HG03064 (cell line): ENCODE data around the gene GPR26.

Experiments
- ATAC-seq: cut with Tn5 transposase; IDR thresholded peaks from one replicate; pipeline ENCODE4 v1.9.1; 2021; ENCODE audit warnings: low read depth; ENCODE audit not compliant: unreplicated experiment

GPR26 gene, protein sequence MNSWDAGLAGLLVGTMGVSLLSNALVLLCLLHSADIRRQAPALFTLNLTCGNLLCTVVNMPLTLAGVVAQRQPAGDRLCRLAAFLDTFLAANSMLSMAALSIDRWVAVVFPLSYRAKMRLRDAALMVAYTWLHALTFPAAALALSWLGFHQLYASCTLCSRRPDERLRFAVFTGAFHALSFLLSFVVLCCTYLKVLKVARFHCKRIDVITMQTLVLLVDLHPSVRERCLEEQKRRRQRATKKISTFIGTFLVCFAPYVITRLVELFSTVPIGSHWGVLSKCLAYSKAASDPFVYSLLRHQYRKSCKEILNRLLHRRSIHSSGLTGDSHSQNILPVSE

DNA sequence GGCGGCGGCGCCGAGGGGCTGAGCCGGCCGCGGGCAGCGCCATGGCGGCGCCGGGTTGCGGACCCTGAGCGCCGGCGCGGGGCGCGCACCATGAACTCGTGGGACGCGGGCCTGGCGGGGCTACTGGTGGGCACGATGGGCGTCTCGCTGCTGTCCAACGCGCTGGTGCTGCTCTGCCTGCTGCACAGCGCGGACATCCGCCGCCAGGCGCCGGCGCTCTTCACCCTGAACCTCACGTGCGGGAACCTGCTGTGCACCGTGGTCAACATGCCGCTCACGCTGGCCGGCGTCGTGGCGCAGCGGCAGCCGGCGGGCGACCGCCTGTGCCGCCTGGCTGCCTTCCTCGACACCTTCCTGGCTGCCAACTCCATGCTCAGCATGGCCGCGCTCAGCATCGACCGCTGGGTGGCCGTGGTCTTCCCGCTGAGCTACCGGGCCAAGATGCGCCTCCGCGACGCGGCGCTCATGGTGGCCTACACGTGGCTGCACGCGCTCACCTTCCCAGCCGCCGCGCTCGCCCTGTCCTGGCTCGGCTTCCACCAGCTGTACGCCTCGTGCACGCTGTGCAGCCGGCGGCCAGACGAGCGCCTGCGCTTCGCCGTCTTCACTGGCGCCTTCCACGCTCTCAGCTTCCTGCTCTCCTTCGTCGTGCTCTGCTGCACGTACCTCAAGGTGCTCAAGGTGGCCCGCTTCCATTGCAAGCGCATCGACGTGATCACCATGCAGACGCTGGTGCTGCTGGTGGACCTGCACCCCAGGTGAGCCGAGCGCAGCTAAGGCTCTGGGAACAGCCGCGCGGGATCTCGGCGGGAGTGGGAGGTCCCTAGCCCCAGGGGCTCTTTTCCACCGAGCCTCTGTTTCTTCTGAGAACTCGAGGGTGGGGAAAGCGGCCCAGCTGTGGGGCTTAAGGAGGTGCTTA lies at the start of gene GPR26:
Gene GPR26 (plus strand): TSS at position 38 of the 919 bp plus-strand sequence. CDS start 53 bp downstream, at position 91.
- ATAC-seq = no peak

DNA sequence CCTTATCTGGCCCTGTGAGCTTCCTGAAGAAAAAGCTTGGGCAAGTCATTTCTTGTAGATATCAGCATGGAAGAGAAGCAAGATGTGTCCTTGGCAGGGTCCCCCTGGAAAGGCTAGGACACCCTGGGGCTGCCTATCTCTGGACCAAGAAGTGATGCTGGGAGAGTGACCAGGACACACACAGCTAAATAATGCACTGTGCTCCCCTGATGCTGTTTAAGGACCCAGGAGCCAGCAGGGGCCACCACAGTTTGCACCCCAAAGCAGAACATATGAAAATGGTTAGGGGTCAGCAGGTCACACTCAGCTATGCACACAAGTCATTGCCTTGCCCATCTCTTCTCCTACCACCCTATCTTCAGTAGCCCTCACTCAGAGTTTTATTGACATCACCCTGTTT lies 47.9 kb upstream of the GPR26 start:
- ATAC-seq = no peak

DNA sequence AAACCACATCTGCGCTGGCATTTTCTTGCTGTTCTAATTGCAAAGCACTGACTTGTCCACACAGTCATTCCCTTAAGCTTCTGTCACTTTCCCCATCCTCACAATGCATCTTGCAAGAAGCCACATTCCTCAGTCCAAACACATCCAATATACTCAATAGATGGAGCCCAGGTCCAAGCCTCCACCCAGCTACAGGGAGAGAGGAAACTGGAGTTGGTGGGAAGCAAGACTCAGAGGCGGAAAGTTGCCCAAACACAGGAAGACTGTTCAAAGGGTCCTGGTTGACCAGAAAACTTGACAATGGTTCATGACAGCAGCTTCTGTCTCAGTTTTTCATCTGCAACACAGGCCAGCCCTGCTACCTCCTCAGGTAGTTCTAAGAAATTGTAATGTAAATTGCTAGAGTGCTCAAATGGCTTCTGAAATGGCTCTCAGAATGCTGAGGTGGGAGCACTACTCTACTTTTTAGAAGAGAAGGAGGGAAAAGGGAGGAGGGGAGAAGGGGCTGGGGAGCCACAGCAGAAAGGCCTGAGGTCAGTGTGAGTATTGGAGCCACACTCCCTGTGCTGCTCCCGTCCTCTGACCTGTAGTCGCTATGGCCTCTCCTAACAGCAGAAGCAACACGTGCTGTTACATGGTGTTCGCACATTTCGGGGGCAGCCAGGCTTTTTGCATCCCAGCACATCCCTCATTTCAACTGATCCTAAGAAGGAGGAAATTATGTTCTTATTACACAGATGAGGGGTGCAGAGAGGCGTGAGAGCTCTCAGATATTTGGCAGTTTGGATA lies 46.9 kb upstream of the GPR26 start:
- no peak for ATAC-seq

DNA sequence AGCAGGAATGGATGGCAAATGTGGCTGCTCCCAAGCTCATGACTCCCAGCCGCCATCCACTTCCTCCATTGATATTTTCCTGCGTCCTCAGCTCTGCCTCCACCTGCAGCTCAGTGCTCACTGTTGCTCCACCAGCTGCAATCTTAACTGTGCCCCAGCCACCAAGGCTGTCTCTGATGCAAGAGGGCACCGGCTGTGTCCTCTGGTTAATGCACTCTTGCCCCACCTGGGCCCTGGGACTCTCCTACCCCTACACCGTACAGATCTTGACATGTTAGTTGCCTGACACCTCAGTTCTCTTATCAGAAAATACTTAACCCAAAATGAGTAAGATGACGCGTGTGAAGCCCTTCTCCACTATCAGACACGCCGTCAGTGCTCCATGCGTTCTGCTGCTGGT lies 45.5 kb upstream of the GPR26 start:
- ATAC-seq = no peak

DNA sequence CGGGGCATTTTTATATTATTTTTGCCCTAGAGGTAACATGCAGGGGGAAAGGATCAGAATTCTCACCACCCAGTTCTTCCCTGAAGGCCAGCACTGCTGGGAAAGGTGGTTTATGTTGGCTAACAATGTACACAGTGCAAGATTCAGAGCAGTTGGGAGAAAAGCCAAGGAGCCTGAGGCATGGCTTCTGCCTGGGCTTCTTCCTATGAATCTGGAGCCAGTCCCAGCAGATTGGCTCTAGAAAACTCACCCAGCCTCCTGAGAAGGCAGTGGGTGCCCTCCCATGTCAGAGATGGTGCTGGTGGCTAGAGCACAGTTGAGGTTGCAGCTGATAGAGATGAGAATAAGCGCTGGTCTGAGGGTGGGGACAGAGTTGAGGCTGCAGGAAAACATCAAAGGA lies 44.7 kb upstream of the GPR26 start:
- no peak for ATAC-seq

DNA sequence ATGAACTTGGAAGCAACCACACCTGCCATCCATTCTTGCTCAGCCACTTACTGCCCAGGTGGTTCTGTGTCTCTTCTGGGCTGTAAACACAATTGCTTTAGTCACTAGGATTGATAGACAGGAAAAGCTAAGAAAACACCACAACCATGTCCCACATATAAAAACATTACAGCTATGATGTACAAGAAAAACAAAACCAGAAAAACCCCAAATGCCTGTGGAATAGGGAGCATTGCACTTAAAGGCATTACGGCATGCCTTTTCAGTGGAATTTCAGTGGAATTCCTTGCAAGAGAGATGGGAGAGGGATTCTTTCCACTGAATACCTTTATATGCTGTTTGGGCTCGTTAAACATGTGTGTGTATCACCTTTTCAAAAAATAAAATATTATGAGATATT lies 44.2 kb upstream of the GPR26 start:
- ATAC-seq = no peak

DNA sequence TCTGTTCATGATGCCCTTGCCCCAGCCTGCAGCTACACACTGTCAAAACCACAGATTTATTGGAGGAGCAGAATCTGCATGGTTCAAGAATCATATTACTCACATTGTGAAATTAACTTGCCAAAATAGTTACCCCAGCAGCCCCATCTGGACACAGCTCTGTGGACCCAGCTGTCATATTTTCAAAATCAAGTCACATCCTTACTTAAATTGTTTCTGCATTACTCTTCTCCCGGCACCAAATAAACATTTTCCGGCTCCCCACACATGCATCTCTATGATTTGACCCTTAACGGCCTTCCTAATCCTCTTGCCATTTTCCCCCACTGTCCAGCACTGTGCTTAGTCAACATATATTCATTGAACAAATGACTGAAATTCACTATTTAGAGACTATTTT lies 43.8 kb upstream of the GPR26 start:
- ATAC-seq = no peak

DNA sequence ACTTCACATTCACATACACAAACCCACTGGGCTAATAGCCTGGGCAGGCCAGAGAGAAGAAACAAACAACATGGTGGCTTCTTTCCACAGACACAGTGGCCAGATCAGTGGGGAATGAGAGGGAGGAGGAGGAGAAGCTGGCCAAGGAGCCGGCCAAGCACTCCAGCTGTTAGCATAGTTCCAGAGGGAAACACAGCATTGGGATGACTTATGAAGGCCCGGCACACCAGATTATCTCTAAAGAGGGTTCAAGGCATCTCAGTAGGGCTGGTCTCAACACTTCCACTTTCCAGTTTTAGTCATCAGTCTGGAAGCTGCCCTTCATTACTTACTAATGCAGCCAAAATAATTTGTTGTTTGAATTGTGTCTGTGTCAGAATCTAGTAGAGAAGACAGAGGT lies 42.1 kb upstream of the GPR26 start:
- ATAC-seq = no peak

DNA sequence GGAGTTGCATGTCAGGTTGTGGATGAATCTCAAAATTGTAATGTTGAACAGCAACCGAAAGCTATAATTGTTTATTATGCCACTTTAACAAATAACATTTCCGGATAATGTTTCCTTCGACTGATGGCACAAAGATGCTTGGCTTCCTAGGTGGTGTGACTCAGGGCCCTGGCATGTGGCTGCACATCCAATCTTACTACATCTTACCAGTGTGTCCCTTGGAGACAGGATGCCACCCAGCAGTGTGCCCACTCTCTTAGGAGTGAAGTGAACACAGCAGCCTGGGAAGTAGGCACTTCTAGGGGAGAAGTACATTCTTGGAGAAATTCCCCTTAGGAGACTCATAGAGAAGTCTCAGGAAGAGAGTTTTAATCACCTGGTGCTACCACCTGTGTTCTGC lies 33.0 kb upstream of the GPR26 start:
- ATAC-seq = no peak

DNA sequence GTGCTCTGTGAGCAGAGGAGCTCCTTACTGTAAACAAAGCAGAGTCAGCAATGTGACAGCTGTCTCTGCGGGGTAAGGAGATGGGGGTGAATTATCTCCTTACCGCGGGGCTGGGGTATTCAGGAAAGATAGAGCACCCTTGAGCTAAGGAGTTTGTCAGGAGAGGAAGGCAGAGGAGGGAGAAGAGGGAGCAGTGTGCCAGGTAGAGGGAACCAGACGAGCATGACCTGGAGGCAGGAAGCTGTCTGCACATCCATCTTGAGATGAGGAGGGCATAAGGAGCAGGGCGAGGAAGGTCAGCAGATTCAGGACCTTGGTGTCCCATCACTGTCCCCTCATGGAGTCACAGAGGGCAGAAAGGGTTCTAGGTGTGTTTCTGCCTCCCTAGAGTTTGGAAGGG lies 32.5 kb upstream of the GPR26 start:
- no peak for ATAC-seq

DNA sequence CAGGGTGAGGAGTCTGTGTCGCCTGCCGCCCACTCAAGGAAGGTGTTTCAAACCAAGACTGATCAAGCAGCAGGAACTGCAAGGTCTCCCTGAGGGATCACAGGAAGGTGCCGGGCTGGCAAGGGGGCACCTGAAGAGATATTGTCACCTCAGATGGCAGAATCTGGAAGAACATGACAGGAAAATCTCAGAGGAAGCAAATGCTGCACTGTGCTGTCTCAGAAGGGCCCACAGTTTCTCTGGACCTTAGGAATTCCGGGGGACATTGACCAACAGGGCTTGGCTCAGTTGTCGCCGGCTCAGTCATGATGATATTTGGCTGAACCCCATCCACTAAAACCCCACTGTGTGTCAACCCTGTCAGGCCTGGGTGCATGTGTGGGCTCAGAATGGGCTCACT lies 31.9 kb upstream of the GPR26 start:
- ATAC-seq = no peak

DNA sequence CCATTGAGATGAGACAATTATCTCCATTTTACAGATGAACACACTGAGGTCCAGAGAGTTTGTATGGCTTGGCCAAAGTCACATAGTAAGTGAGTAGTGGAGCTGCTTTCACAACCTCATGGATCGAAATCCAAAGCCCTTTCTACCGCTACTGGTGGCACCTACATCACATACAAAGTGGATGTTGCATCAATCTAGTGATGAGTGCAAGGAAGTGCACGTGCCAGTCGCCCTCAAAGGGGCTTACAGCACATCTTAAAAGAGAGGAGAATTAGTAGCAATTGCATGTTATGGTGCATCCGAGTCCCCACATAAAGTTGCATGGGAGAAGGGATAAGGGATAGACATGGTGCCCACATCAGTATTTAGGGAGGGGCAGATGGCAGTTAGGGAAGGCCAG lies 31.0 kb upstream of the GPR26 start:
- no peak for ATAC-seq

DNA sequence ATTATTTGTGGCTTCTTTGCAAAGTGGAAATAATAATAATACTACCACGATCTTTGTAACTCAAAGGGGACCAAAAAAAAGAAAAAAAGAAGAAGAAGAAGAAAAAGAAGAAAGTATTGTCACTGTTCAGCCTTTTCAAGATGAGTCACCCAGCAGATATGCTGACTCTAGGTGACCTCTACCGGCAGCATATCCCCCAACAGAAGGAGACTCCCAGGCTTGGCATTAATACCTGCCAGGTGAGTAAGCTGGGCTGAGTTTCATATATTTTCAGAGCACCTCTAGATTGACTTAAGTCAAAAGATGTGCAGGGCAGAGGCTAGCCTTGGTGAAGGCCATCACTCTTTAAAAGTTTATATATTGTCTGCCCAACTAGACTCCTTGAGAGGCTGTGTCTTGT lies 30.4 kb upstream of the GPR26 start:
- ATAC-seq = no peak

DNA sequence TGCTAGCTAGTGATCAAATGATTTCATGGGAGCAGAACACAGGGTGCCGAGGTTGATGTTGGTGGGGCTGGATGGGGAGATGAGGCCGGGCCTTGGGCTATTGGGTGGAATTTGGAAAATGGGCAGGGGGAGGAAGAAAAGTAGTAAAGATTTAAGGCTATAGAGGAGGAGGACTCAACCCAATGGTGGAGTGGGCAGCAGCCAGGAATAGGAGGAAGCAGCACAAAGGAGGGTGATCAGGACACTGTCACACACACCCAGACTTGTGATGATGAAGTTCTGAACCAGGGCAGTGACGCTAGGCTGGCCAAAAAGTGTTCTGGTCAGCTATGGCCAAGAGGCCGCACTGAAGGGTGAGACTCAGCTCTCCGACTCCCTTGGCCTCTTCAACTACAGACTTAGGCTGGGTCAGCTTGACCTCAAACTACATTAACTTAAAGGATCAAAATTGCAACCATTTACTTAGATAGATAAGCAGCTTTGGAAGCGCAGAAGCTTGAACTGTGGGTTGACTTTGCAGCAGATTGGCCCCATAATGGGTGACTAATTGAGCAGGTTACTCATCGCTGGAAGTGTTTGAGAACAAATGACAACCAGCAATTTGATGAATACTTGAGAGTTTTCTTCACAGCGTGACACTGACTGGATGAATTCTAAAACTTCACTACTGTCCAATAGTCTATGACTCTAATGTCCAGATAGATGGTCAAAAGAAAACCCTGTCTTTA lies 29.4 kb upstream of the GPR26 start:
- ATAC-seq = no peak

DNA sequence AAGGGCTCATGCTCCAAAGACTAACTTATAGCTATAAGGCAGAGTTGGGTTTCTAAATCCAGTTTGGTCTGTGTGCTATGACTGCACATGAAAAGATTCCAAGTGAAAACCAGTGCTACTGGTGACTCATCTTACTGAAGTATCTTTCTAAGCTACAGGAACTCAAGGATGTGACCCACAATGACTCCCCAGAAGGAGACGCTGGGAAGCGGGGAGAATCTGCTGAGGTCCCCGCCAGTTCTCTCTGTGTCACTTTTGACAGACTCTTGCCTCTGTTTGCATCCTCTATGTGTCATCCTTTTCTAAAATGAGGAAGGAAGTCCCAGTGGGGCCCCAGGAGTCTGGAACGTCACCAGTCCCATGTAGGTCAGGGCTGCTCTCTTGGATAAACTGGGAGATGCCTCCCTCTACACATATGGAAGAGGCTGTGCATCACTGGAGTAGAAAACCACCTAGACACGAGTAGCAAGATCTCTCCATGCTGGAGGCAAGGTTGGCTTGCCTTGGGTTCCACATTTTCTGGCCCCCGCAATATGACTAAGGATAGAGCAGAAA lies 28.8 kb upstream of the GPR26 start:
- ATAC-seq = no peak

DNA sequence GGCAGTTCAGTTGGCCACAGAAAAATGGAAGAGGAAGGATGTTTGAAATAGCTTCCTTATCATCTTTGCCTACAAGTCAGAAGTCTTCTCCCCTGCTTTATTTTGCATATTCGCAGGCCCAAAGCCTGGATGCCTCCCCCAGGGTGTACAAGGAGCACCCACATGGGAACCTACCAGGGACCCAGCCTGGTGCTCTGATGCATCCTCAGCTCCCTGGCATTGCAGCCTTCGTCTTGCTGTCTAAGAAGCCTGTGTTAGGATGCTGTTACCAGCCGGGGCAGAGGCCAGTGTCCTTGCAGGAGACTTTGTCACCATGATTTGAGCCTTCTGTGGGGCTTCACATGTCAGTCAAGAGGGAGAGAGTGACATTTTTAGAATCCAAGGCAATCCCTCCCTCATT lies 27.0 kb upstream of the GPR26 start:
- ATAC-seq = no peak

DNA sequence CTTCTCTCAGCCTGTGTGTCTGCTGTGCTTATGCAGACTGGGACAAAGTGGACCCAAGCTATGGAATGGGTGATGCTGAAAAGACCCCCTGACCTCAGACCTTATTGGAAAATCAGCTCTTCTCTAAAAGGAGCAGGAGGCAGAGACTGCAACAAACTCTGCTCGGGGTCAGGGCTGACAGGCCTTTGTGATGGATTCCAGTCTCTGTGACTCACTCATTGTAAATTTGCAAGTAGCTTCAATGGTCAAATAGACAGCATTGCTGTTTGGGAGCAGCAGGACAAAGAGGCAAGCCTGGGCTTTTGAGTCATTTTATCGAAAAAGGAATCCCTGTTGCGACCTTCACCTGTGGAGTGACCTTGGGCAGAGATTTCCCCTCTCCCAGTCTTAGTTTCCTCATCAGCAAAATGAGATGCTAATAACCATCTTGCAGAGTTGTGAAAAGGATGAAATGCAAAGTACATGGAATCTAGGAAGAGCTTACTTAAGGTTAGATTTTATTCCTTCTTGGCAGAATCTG lies 26.1 kb upstream of the GPR26 start:
- ATAC-seq = no peak

DNA sequence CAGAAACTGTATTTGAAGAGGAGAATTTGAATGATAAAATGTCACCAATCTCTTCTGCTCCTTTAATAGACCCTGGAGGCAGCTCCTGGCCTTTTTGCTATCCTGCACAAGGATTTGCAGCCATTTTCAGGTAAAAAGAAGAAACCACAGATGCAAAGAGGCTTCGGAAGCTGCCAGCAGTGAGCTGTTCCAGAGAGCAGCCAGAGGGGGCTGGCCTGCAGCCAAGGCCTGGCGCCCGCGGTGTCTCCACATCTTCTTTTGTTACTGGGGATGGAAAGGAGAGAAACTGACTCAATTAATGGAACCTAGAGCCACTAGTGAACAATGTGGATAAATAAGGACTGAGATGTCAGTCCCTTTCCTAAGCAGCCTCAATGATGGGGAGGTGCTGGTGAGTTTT lies 23.9 kb upstream of the GPR26 start:
- no peak for ATAC-seq

DNA sequence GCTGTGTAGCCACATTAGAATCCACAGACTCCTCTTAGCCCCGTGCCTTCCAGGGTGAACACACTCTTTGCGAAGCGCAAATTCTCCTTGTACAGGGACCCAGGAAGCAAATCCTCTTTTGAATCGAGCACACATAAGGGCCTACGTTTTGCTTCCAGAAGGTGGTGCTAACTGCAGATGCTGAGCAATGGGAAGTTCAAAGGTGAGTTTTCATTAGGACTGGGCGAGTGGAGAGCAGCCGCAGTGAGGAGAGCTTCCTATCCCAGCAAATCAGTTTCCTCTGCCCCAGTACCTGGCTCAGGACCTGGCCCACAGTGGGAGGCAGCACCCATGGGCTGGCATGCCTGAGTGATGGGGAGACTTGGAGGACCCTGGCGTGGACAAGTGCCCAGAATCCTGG lies 23.5 kb upstream of the GPR26 start:
- no peak for ATAC-seq

DNA sequence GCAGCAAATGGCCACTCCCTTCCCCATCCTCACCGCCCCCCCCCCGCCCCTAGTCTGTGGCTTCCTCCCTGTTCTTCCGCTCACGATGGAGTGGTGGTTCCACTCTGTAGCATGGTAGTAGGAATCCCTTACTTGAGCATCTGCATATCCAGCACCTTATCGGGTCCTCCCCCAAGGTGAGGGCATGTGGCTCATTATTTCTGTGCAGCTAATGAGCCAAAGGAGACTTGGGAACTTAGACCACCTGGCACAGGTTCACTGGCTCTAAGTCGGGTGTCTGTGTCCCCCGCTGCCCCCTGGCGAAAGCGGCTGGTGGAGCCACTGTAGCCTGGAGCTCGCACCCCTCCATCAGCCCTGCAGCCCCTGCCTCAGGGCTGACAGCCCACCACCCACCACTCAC lies 22.8 kb upstream of the GPR26 start:
- no peak for ATAC-seq
